Daoy (cell line): ENCODE data around the gene BFSP2. TPM values are rescaled to one million over a fixed set of nuclear protein-coding genes. Genes with fewer than 3 reads are reported as not detected.

Experiments
- DNase-seq: peaks from one replicate; pipeline ENCODE4 v3.0.0-alpha.2; 2015; ENCODE audit warnings: low read depth
- total RNA-seq: library from RNA; depleted of rRNA; stranded (reverse); fragments of >200 nt; shearing (Covaris generic); gene quantifications from 2 replicates; pipeline ENCODE4 v1.2.3, GENCODE V29; 2014

BFSP2 gene
- total RNA-seq, 1 experiment from 2014 or later, result not detected

GRCh38 chr3:133419151-133419909 lies 19.5 kb downstream of the BFSP2 start:
- DNase-seq, result no peak

GRCh38 chr3:133424937-133425869 lies 25.3 kb downstream of the BFSP2 start:
- DNase-seq, result no peak

- no peak for DNase-seq
Measured at GRCh38 chr3:133425898-133426297, 26.0 kb downstream of the BFSP2 start.

- DNase-seq, result peak; percentile 60
Measured at GRCh38 chr3:133426721-133427120, 26.9 kb downstream of the BFSP2 start.

- DNase-seq, result no peak
Measured at GRCh38 chr3:133428552-133428951, 28.7 kb downstream of the BFSP2 start.

- DNase-seq, result no peak
Measured at GRCh38 chr3:133429063-133429462, 29.2 kb downstream of the BFSP2 start.

GRCh38 chr3:133439563-133439962 lies 39.7 kb downstream of the BFSP2 start:
- no peak for DNase-seq

- DNase-seq, result no peak
Measured at GRCh38 chr3:133440652-133441051, 40.8 kb downstream of the BFSP2 start.

- DNase-seq, result no peak
Measured at GRCh38 chr3:133441867-133442270, 42.0 kb downstream of the BFSP2 start.

GRCh38 chr3:133442518-133442917 lies 42.7 kb downstream of the BFSP2 start:
- no peak for DNase-seq

GRCh38 chr3:133443649-133444422 lies 44.0 kb downstream of the BFSP2 start:
- DNase-seq, result peak; percentile 67

- no peak for DNase-seq
Measured at GRCh38 chr3:133444423-133444774, 44.5 kb downstream of the BFSP2 start.

- DNase-seq, result no peak
Measured at GRCh38 chr3:133445108-133445507, 45.3 kb downstream of the BFSP2 start.

GRCh38 chr3:133447750-133448477 lies 48.1 kb downstream of the BFSP2 start:
- no peak for DNase-seq

- no peak for DNase-seq
Measured at GRCh38 chr3:133448478-133449122, 48.7 kb downstream of the BFSP2 start.

- DNase-seq, result no peak
Measured at GRCh38 chr3:133451309-133451708, 51.5 kb downstream of the BFSP2 start.

- no peak for DNase-seq
Measured at GRCh38 chr3:133452641-133453319, 52.9 kb downstream of the BFSP2 start.

GRCh38 chr3:133453383-133453782 lies 53.5 kb downstream of the BFSP2 start:
- DNase-seq, result no peak

- no peak for DNase-seq
Measured at GRCh38 chr3:133455281-133455680, 55.4 kb downstream of the BFSP2 start.

GRCh38 chr3:133455960-133456359 lies 56.1 kb downstream of the BFSP2 start:
- DNase-seq, result no peak
